Measurements from ENCODE around the gene ASMTL. TPM values are rescaled to one million over a fixed set of nuclear protein-coding genes. Genes with fewer than 3 reads are reported as not detected.
"Not testable (repeated sequence)": the region's sequence is repeated elsewhere in the genome, so short reads cannot be mapped to it uniquely, and the experiment has no call there.

The ASMTL gene
- polyA plus RNA-seq, 4 donors: 24.8 to 46.4 (median 40.4) TPM

- no peak for DNase-seq (ENCODE audit: low read depth in 4 of 4, low spot score in 3 of 4)
These were observed 10.6 kb downstream of the ASMTL start for GRCh38 chrX:1442016-1442665.

- DNase-seq (ENCODE audit: low read depth in 4 of 4, low spot score in 3 of 4): no peak
These were observed 12.2 kb downstream of the ASMTL start for GRCh38 chrX:1440506-1440905.

GRCh38 chrX:1435241-1435895, 17.3 kb downstream of the ASMTL start:
- DNase-seq (ENCODE audit: low read depth in 4 of 4, low spot score in 3 of 4): no peak

GRCh38 chrX:1434871-1435240, 17.9 kb downstream of the ASMTL start:
- no peak for DNase-seq (ENCODE audit: low read depth in 4 of 4, low spot score in 3 of 4)

GRCh38 chrX:1433646-1434357, 18.9 kb downstream of the ASMTL start:
- no peak for DNase-seq (ENCODE audit: low read depth in 4 of 4, low spot score in 3 of 4)

GRCh38 chrX:1430451-1430850, 22.3 kb downstream of the ASMTL start:
- no peak for DNase-seq (ENCODE audit: low read depth in 4 of 4, low spot score in 3 of 4)

GRCh38 chrX:1427756-1428155, 25.0 kb downstream of the ASMTL start:
- no peak for DNase-seq (ENCODE audit: low read depth in 4 of 4, low spot score in 3 of 4)

- not testable (repeated sequence) for DNase-seq (ENCODE audit: low read depth in 4 of 4, low spot score in 3 of 4)
These were observed 26.4 kb downstream of the ASMTL start for GRCh38 chrX:1426321-1426720.

GRCh38 chrX:1425381-1425780, 27.3 kb downstream of the ASMTL start:
- DNase-seq (ENCODE audit: low read depth in 4 of 4, low spot score in 3 of 4): no peak

GRCh38 chrX:1424147-1424851, 28.4 kb downstream of the ASMTL start:
- DNase-seq (ENCODE audit: low read depth in 4 of 4, low spot score in 3 of 4): no peak

GRCh38 chrX:1423215-1423614, 29.5 kb downstream of the ASMTL start:
- no peak for DNase-seq (ENCODE audit: low read depth in 4 of 4, low spot score in 3 of 4)

- DNase-seq (ENCODE audit: low read depth in 4 of 4, low spot score in 3 of 4): no peak
These were observed 30.6 kb downstream of the ASMTL start for GRCh38 chrX:1422135-1422465.

- no peak for DNase-seq (ENCODE audit: low read depth in 4 of 4, low spot score in 3 of 4)
These were observed 31.1 kb downstream of the ASMTL start for GRCh38 chrX:1421433-1422134.

- DNase-seq (ENCODE audit: low read depth in 4 of 4, low spot score in 3 of 4): no peak
These were observed 32.3 kb downstream of the ASMTL start for GRCh38 chrX:1420371-1420770.

GRCh38 chrX:1419545-1420355, 33.0 kb downstream of the ASMTL start:
- no peak for DNase-seq (ENCODE audit: low read depth in 4 of 4, low spot score in 3 of 4)

- DNase-seq (ENCODE audit: low read depth in 4 of 4, low spot score in 3 of 4): no peak
These were observed 33.7 kb downstream of the ASMTL start for GRCh38 chrX:1418901-1419544.

- DNase-seq (ENCODE audit: low read depth in 4 of 4, low spot score in 3 of 4): no peak
These were observed 34.6 kb downstream of the ASMTL start for GRCh38 chrX:1417921-1418771.

- DNase-seq (ENCODE audit: low read depth in 4 of 4, low spot score in 3 of 4): no peak
These were observed 35.5 kb downstream of the ASMTL start for GRCh38 chrX:1416965-1417760.
